Measurements from ENCODE around the gene ATG7.

GRCh38 chr3:11559816-11560633, 287.8 kb downstream of the ATG7 start:
- TF ChIP-seq POLR2A (IDR thresholded peaks at IDR 0.05; ENCODE audit: low read depth): no peak
- no peak for TF ChIP-seq CTCF (IDR thresholded peaks at IDR 0.05)
- no peak for TF ChIP-seq EP300 (IDR thresholded peaks at IDR 0.05)
- no peak for TF ChIP-seq POLR2AphosphoS5 (IDR thresholded peaks at IDR 0.05)
